Measurements from ENCODE around the gene P3H1. TPM values are rescaled to one million over a fixed set of nuclear protein-coding genes. Genes with fewer than 3 reads are reported as not detected.

Gene P3H1
- total and polyA plus RNA-seq, 2 of the 13 experiments (the other 11 are each of a cell fraction or from before 2014, with no cell fraction given): 64.6 to 120 TPM

GRCh38 chr1:42739753-42740700 is 26.8 kb downstream of the P3H1 start, which contains the start of gene CLDN19 (continued):
- TF ChIP-seq ZSCAN31 (CRISPR knock-in tag; IDR thresholded peaks at IDR 0.05; ENCODE audit: low read depth): no peak; the same call in 1 of the 2 replicates
- TF ChIP-seq GTF3A (CRISPR knock-in tag; conservative IDR thresholded peaks at IDR 0.05): no peak; the same call in 1 of the 2 replicates
- TF ChIP-seq ZFP1 (CRISPR knock-in tag; IDR thresholded peaks at IDR 0.05): no peak
- TF ChIP-seq DBP (CRISPR knock-in tag; IDR thresholded peaks at IDR 0.05; ENCODE audit: not compliant biosample characterization): no peak
- TF ChIP-seq RNF2 (conservative IDR thresholded peaks at IDR 0.05; ENCODE audit: low read depth): no peak
- no peak for TF ChIP-seq ZNF616 (CRISPR knock-in tag; IDR thresholded peaks at IDR 0.05; ENCODE audit: low read depth)
- TF ChIP-seq YY1 (IDR thresholded peaks at IDR 0.05; ENCODE audit: insufficient read depth, insufficient replicate concordance, low read depth, low read length): no peak
- no peak for TF ChIP-seq YEATS2 (CRISPR knock-in tag; IDR thresholded peaks at IDR 0.05; ENCODE audit: borderline replicate concordance)
- 0 out of 2 replicates have a peak, but pooled peaks have one; percentile 2 for TF ChIP-seq ZNF598 (CRISPR knock-in tag; IDR thresholded peaks at IDR 0.05; ENCODE audit: borderline replicate concordance)
- TF ChIP-seq ZNF138 (CRISPR knock-in tag; IDR thresholded peaks at IDR 0.05; ENCODE audit: low read depth): no peak
- TF ChIP-seq MYC (CRISPR knock-in tag; IDR thresholded peaks at IDR 0.05; ENCODE audit: borderline replicate concordance): peak; percentile 59
- no peak for TF ChIP-seq KIAA2018 (CRISPR knock-in tag; IDR thresholded peaks at IDR 0.05; ENCODE audit: borderline replicate concordance)
- no peak for TF ChIP-seq MBNL3 (CRISPR knock-in tag; conservative IDR thresholded peaks at IDR 0.05)
- no peak for TF ChIP-seq ZNF7 (CRISPR knock-in tag; IDR thresholded peaks at IDR 0.05)
- TF ChIP-seq ASH2L (IDR thresholded peaks at IDR 0.05; ENCODE audit: insufficient read length, low read depth, low read length): no peak

All from HepG2 (cell line).